SH-SY5Y (cell line): ENCODE results near the gene PRIM1.

ENCODE experiments used
- GATA2 ChIP-seq: IDR thresholded peaks from 2 replicates; pipeline ENCODE4 v1.6.1; 2011; ENCODE audit warnings: mild to moderate bottlenecking, low read depth, low read length
- GATA3 ChIP-seq: IDR thresholded peaks from 2 replicates; pipeline ENCODE4 v1.6.1; 2011; ENCODE audit warnings: low read depth, mild to moderate bottlenecking, low read length, moderate library complexity

DNA sequence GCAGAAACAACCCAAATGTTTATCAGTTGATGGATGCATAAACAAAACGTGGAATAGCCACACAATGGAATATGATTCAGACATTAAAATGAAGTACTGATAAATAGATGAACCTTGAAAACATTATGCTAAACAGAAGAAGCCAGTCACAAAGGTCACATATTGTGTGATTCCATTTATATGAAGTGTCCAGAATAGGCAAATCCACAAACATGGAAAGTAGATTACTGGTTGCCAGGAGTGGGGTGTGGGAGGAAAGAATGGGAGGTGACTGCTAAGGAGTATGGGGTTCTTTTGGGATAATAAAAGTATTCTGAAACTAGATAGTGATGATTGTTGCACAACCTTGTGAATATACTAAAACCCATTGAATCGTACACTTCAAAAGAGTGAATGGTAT, 9.7 kb upstream of the PRIM1 start:
- TF ChIP-seq GATA2 (no peak), GATA3 (no peak)
